Type B pancreatic cell (in vitro differentiated cells): Measurements from ENCODE around the gene SMIM23. TPM values are rescaled to one million over a fixed set of nuclear protein-coding genes. Genes with fewer than 3 reads are reported as not detected.
A peak's percentile ranks its signal among the peaks of the same experiment; 100 is the strongest.

ENCODE experiments used
- DNase-seq: peaks from one replicate; pipeline ENCODE4 v3.0.0; 2021; ENCODE audit warnings: mixed read lengths; ENCODE audit not compliant: unreplicated experiment; ENCODE audit errors: extremely low spot score
- H3K27ac Mint-ChIP-seq: 2 replicates; pipeline ENCODE4 v1.8.0; 2021; ENCODE audit warnings: mild to moderate bottlenecking, mixed read lengths
- H3K27me3 Mint-ChIP-seq: 2 replicates; pipeline ENCODE4 v1.8.0; 2021; ENCODE audit warnings: mixed read lengths
- H3K36me3 Mint-ChIP-seq: 2 replicates; pipeline ENCODE4 v1.8.0; 2021; ENCODE audit warnings: mixed read lengths
- H3K4me1 Mint-ChIP-seq: one replicate; pipeline ENCODE4 v1.8.0; 2021; ENCODE audit warnings: mixed read lengths; ENCODE audit not compliant: unreplicated experiment
- H3K4me3 Mint-ChIP-seq: 2 replicates; pipeline ENCODE4 v1.8.0; 2021; ENCODE audit warnings: mild to moderate bottlenecking, mixed read lengths
- H3K9me3 Mint-ChIP-seq: 2 replicates; pipeline ENCODE4 v1.8.0; 2021; ENCODE audit warnings: mixed read lengths
- CTCF ChIP-seq: fragments of 200-600 bp; sonication (generic); conservative IDR thresholded peaks from 2 replicates; pipeline ENCODE4 v1.5.0; 2021; ENCODE audit warnings: antibody characterized with exemption, mild to moderate bottlenecking
- total RNA-seq: library from RNA; stranded (reverse); gene quantifications from 2 replicates; pipeline ENCODE4 v1.2.1, GENCODE V29; 2021; ENCODE audit warnings: low replicate concordance

The SMIM23 gene
- total RNA-seq, 1 donor from 2014 or later, result not detected

DNA sequence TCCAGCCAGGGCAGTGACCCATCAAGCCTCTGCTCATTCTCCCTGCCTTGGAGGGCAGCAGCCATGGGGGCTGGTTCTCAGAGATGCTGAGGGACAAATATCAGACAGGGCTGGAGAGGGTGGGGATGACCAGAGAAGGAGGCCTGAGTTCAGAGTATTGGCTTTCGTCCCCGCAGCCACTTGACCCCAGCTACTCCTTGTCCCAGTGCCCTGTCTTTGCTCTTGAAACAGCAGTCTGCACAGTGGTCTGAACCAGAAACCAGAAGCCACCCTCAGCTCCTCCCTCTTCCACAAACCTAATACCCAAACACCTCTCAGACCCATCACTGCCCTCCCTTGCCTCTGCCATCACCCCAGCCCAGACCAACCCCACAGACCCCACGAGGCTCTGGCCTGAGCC is 36.3 kb upstream of the SMIM23 start:
- no peak for DNase-seq
- no peaks in the 10 kb centered on the region for H3K4me1 Mint-ChIP-seq

GRCh38 chr5:171750311-171750788 is 35.3 kb upstream of the SMIM23 start:
- Mint-ChIP-seq H3K4me1 (no peaks in the 10 kb centered on the region), H3K36me3 (no peaks in the 10 kb centered on the region), H3K27ac (no peak overlapping the region), H3K4me3 (no peak overlapping the region), H3K9me3 (no peaks in the 10 kb centered on the region), H3K27me3 (peaks cover 10% of the 10 kb centered on the region)
- TF ChIP-seq CTCF, result no peak
- DNase-seq, result no peak

More for the DNA sequence above, 36.3 kb upstream of the SMIM23 start:
- H3K27me3 Mint-ChIP-seq, result peaks cover 13% of the 10 kb centered on the region
- TF ChIP-seq CTCF, result no peak
- H3K4me3 Mint-ChIP-seq, result no peak overlapping the region
- no peaks in the 10 kb centered on the region for H3K9me3 Mint-ChIP-seq
- H3K36me3 Mint-ChIP-seq, result no peaks in the 10 kb centered on the region
- peak overlapping the region; percentile 56 for H3K27ac Mint-ChIP-seq

GRCh38 chr5:171755354-171755821 is 30.2 kb upstream of the SMIM23 start:
- Mint-ChIP-seq H3K4me3 (no peak overlapping the region), H3K27ac (no peak overlapping the region), H3K4me1 (peaks cover 4% of the 10 kb centered on the region)

GRCh38 chr5:171757853-171758535 is 27.6 kb upstream of the SMIM23 start:
- Mint-ChIP-seq H3K27me3 (no peaks in the 10 kb centered on the region), H3K36me3 (no peaks in the 10 kb centered on the region), H3K4me3 (no peak overlapping the region), H3K9me3 (no peaks in the 10 kb centered on the region), H3K4me1 (peaks cover 4% of the 10 kb centered on the region), H3K27ac (peak overlapping the region; percentile 23)
- no peak for TF ChIP-seq CTCF
- no peak for DNase-seq

More at GRCh38 chr5:171755354-171755821, 30.2 kb upstream of the SMIM23 start:
- Mint-ChIP-seq H3K27me3 (peaks cover 3% of the 10 kb centered on the region), H3K36me3 (no peaks in the 10 kb centered on the region), H3K9me3 (no peaks in the 10 kb centered on the region)
- no peak for TF ChIP-seq CTCF
- DNase-seq, result no peak

DNA sequence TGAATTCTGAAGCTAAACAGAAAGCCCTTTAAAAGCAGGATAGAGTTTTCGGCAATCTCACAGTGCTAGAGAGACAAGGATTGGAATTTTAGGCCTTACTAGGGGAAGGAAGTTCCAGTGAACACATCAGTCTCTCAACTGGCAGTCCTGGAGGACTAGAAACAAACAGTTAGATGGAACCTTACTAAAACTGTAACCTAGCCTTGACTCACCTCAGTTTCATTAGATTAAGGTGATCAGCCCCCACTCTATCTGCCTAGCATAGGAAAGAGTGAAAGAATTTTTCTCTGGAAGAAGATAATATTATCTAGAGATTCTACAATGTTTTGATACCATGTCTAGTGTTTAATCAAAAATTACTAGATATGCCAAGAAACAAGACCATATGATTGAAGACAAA is 25.8 kb upstream of the SMIM23 start:
- H3K4me3 Mint-ChIP-seq, result no peak overlapping the region
- H3K4me1 Mint-ChIP-seq, result peaks cover 4% of the 10 kb centered on the region
- no peaks in the 10 kb centered on the region for H3K36me3 Mint-ChIP-seq
- no peak for DNase-seq
- TF ChIP-seq CTCF, result no peak
- H3K27ac Mint-ChIP-seq, result no peak overlapping the region
- H3K9me3 Mint-ChIP-seq, result no peaks in the 10 kb centered on the region
- H3K27me3 Mint-ChIP-seq, result peaks cover 1% of the 10 kb centered on the region
